8988T (cell line): ENCODE data around the gene FSTL5.

Source experiments
- DNase-seq: peaks from one replicate; pipeline ENCODE4 v3.0.0; 2011

Gene FSTL5

DNA sequence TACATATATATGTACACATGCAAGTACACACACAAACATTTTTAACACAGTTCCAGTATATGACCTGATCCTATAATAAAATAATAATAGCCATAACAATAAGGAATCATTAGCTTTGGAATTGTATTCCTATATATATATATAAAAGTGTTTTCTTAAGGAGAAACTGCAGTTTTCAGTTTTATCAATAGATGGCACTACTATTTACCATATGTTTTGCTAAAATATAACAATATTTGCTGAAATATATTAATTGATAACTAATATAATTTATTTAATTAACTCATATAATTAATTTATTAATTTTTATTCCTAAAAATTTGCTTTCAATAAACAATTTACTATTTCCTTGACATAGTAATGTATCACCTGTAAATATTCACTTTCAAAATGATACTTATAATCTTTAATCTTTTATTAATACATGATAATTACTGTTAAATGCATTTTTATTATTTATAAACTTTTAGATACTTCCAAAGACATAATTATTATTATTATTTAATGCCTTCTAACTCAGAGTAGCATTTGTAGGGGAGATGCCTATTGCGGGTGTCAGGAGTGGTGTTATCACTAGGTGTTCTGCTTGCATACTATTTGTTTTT is 599.5 kb downstream of the FSTL5 start:
- DNase-seq, result no peak

GRCh38 chr4:161555689-161556660 is 607.8 kb downstream of the FSTL5 start:
- no peak for DNase-seq

- DNase-seq, result no peak
Measured at GRCh38 chr4:161554372-161554990, 609.3 kb downstream of the FSTL5 start.

- no peak for DNase-seq
Measured at GRCh38 chr4:161546902-161547301, 616.9 kb downstream of the FSTL5 start.

DNA sequence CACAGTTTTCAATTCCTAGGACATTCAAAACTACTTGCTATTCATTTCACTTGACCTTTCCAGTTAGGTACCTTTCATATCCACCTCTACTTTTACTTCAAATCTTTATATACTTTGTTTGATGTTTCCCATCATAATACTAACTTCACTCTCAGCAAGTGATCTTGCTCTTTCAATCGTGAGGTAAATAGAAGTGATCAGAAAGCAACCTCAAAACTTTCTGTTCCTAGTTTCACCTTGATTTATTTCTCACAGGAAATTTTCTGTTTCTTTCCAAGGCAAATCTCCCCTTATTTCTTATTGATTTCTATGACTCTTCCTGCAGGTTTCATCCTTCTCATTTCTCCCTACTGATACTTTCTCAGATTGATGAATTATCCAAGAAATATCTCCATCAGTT is 623.5 kb downstream of the FSTL5 start:
- no peak for DNase-seq

- DNase-seq, result no peak
Measured at GRCh38 chr4:161538941-161539340, 624.9 kb downstream of the FSTL5 start.

- DNase-seq, result no peak
Measured at GRCh38 chr4:161530710-161531109, 633.1 kb downstream of the FSTL5 start.

- DNase-seq, result no peak
Measured at GRCh38 chr4:161525121-161525520, 638.7 kb downstream of the FSTL5 start.

DNA sequence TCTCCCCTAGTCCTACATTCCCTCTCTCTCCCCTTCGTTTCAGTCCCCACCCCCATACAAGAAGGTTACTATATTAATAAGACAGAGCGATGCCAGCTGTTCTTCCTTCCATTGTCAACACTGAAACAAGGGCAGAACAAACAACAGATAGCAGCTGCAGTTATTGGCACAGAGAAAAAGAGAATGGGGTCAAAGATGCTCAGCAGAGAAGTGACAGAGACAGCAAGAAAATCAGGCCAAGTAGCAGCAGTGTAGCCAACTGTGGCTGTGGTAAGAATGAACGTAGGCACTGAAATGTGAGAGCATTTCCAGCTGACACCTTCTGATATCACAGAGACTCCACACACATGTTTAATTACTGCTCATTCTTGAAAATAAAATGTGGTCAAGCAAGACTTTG is 641.8 kb downstream of the FSTL5 start:
- DNase-seq, result no peak

GRCh38 chr4:161519611-161520010 is 644.2 kb downstream of the FSTL5 start:
- DNase-seq, result no peak

DNA sequence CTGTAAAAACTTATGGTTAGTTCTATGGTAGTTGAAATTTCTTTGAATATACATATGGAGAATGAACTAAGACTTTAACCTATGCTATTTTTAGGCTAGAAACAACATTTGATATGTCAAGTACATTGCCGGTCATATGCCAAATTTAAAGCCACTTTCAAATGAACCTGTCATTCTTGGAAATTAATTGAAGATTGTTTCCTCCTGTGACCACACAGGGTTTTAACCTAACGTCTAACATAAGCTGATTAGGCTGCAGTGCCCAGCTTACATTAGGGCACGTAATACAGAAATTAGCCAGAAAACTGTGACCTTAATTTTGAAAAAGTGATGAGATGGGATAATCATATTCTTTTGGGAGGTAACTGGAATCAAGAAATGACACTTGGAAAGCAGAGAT is 645.9 kb downstream of the FSTL5 start:
- DNase-seq, result no peak

- DNase-seq, result no peak
Measured at GRCh38 chr4:161505141-161505540, 658.7 kb downstream of the FSTL5 start.

- no peak for DNase-seq
Measured at GRCh38 chr4:161498155-161498554, 665.6 kb downstream of the FSTL5 start.

GRCh38 chr4:161486461-161486860 is 677.3 kb downstream of the FSTL5 start:
- no peak for DNase-seq

- DNase-seq, result no peak
Measured at GRCh38 chr4:161466316-161466715, 697.5 kb downstream of the FSTL5 start.

- DNase-seq, result no peak
Measured at GRCh38 chr4:161463436-161463835, 700.4 kb downstream of the FSTL5 start.

DNA sequence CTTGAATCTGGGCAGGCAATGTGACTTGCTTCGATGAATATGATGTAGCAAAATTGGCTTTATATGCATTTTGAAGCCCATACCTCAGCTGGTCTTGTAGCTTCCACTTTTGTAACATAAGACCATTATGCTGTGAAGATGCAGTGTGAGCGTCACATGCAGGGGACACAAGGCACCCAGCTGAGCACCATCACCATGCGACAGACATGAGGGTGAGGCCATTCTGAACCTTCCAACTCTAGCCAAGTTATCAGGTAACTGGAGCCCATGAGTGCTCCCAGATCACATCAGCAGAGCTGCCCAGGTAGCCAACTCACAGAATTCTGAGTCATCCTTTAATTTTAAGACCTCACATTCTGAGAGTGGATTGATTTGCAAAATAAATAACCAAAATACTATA is 705.9 kb downstream of the FSTL5 start:
- DNase-seq, result no peak

GRCh38 chr4:161457311-161457710 is 706.5 kb downstream of the FSTL5 start:
- no peak for DNase-seq

GRCh38 chr4:161454860-161455259 is 708.9 kb downstream of the FSTL5 start:
- no peak for DNase-seq

GRCh38 chr4:161448550-161449180 is 715.1 kb downstream of the FSTL5 start:
- no peak for DNase-seq

- DNase-seq, result no peak
Measured at GRCh38 chr4:161444626-161445025, 719.2 kb downstream of the FSTL5 start.

DNA sequence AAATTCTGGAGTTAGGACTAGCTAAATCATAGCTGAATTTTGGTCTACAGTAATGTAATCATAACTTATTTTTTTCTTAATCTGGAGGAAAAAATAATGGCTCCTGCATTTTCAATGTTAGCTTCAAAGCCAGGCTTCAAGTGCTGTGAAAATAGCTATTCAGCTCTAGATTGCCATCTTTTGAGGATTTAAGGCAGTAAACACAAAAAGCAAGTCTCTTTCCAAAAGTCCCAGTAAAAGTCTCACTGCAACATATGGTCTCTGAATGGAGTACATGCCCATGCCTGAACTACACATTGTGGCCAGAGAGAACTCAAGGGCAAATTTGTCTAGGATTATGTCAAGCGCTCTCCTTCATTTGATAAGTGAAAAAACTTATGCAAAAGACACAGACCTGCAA is 720.9 kb downstream of the FSTL5 start:
- no peak for DNase-seq

DNA sequence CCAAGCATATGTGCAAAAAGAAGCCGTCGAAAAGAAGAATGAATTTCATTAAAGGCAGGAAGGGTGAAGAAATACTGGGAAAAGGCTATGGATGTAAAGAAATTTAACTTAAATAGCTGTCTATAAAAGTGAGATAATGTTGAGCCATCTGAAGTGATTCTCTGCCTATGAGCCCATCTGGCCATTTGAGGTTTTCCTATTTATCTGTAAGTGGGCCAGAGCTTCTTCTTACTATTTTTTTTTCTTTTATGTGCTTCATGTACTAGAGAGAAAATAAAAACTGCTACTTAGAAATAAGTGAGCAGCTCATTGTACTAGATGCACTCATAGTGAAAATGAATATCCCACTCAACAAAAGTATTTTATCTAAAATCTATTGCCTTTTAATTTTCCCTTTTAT is 725.7 kb downstream of the FSTL5 start:
- no peak for DNase-seq
